Endothelial cell of umbilical vein (primary cell): Measurements from ENCODE around the gene DAB1. TPM values are rescaled to one million over a fixed set of nuclear protein-coding genes. Genes with fewer than 3 reads are reported as not detected.

Experiments used
- BruUV-seq: library from RNA; stranded (reverse); fragments of 400-500 nt; replicated peaks from 2 replicates; lab custom pipeline; 2021; lab: Mats Ljungman, UMichigan
- CTCF ChIA-PET: fragments of 300-600, 350-600 bp; sonication (Branson Sonifier 250); formaldehyde crosslinking; loops from one replicate; lab custom pipeline; 2021; ENCODE audit warnings: antibody characterized with exemption, inconsistent platforms; lab: Charles Lee
- POLR2A ChIA-PET: fragments of 300-600, 350-600 bp; sonication (Branson Sonifier 250); formaldehyde crosslinking; loops from one replicate; lab custom pipeline; 2021; ENCODE audit warnings: antibody characterized with exemption, inconsistent platforms; lab: Charles Lee
- DNase-seq: peaks from one replicate; pipeline ENCODE4 v3.0.0-alpha.2; 2011; ENCODE audit warnings: low read depth, low spot score
- FAIRE-seq: peaks from 2 replicates; lab custom pipeline; 2011; peaks lifted over from hg19 to GRCh38; lab: Jason Lieb, UNC
- H2AFZ ChIP-seq: 2 replicates; pipeline ENCODE4 v1.6.0; 2012; ENCODE audit warnings: low read depth, low read length, control low read depth, inconsistent platforms
- H3K27ac ChIP-seq: 2 replicates; pipeline ENCODE4 v1.5.1; 2011; ENCODE audit warnings: low read depth, mild to moderate bottlenecking, control low read depth, low read length, moderate library complexity; ENCODE audit not compliant: insufficient read depth
- H3K27me3 ChIP-seq, 2 experiments: 2 replicates each; pipeline versions ENCODE4 v1.6.0 to v1.6.1; 2011; ENCODE audit warnings: low read length in 2 of 2, mixed read lengths in 1 of 2; ENCODE audit not compliant: control insufficient read depth in 2 of 2, insufficient read depth in 2 of 2
- H3K36me3 ChIP-seq, 2 experiments: 2 replicates in 1 of 2; 3 replicates in 1 of 2; pipeline ENCODE4 v1.5.1; 2011; ENCODE audit warnings: low read length in 2 of 2, mild to moderate bottlenecking in 1 of 2, moderate library complexity in 1 of 2; ENCODE audit not compliant: control insufficient read depth in 2 of 2, insufficient read depth in 2 of 2; ENCODE audit errors: extremely low read depth in 1 of 2
- H3K4me1 ChIP-seq: 3 replicates; pipeline ENCODE4 v1.5.1; 2011; ENCODE audit warnings: mild to moderate bottlenecking, low read length; ENCODE audit not compliant: control insufficient read depth, insufficient read depth; ENCODE audit errors: extremely low read depth
- H3K4me2 ChIP-seq: 2 replicates; pipeline ENCODE4 v1.6.1; 2011; ENCODE audit warnings: low read length, control low read depth, mixed read lengths; ENCODE audit not compliant: insufficient read depth
- H3K4me3 ChIP-seq, 3 experiments: fragments of 200-600 bp in 1 of 3; sonication (generic), shearing (Covaris generic) in 1 of 3; replicated peaks in 1 of 3; 2 replicates each; pipeline ENCODE4 v1.5.1; 2011 to 2016; ENCODE audit warnings: control low read depth in 3 of 3, low read length in 3 of 3, mild to moderate bottlenecking in 2 of 3, inconsistent platforms in 1 of 3, low read depth in 1 of 3, moderate library complexity in 1 of 3; ENCODE audit not compliant: insufficient read depth in 1 of 3
- H3K79me2 ChIP-seq: 2 replicates; pipeline ENCODE4 v1.6.0; 2012; ENCODE audit warnings: low read length, inconsistent platforms; ENCODE audit not compliant: control insufficient read depth, insufficient read depth
- H3K9ac ChIP-seq: replicated peaks from 2 replicates; pipeline ENCODE3; 2011; ENCODE audit warnings: low read length, control low read depth; ENCODE audit not compliant: insufficient read depth; ENCODE audit errors: extremely low read depth
- H3K9me1 ChIP-seq: replicated peaks from 3 replicates; pipeline ENCODE4 v1.6.0; 2011; ENCODE audit warnings: mild to moderate bottlenecking, low read length; ENCODE audit not compliant: control insufficient read depth, insufficient read depth; ENCODE audit errors: extremely low read depth
- H3K9me3 ChIP-seq: replicated peaks from 2 replicates; pipeline ENCODE4 v1.5.1; 2012; ENCODE audit warnings: low read length, inconsistent platforms; ENCODE audit not compliant: control insufficient read depth, insufficient read depth
- H4K20me1 ChIP-seq: replicated peaks from 2 replicates; pipeline ENCODE3; 2011; ENCODE audit warnings: mild to moderate bottlenecking, low read length; ENCODE audit not compliant: control insufficient read depth, insufficient read depth; ENCODE audit errors: extremely low read depth
- CTCF ChIP-seq, 2 donors: IDR thresholded peaks; 1 replicate in 1 of 2; 2 replicates in 1 of 2; pipeline ENCODE4 v1.5.1; 2011; ENCODE audit warnings: low read length in 2 of 2, mild to moderate bottlenecking in 2 of 2, moderate library complexity in 2 of 2, control low read depth in 1 of 2, inconsistent platforms in 1 of 2, low read depth in 1 of 2; ENCODE audit not compliant: insufficient read depth in 1 of 2; ENCODE audit errors: extremely low read depth in 1 of 2
- EZH2 ChIP-seq: IDR thresholded peaks from 2 replicates; pipeline ENCODE4 v1.6.1; 2012; ENCODE audit warnings: borderline replicate concordance, low read depth, mild to moderate bottlenecking, moderate library complexity, low read length, inconsistent platforms; ENCODE audit not compliant: severe bottlenecking
- FOS ChIP-seq: IDR thresholded peaks from 2 replicates; pipeline ENCODE4 v1.6.1; 2011; ENCODE audit warnings: mild to moderate bottlenecking, low read length, moderate library complexity, borderline replicate concordance; ENCODE audit not compliant: insufficient read depth
- GATA2 ChIP-seq: IDR thresholded peaks from 2 replicates; pipeline ENCODE4 v1.7.0; 2011; ENCODE audit warnings: low read depth, mild to moderate bottlenecking, moderate library complexity, mixed read lengths, low read length; ENCODE audit not compliant: insufficient read length, insufficient read depth
- JUN ChIP-seq: IDR thresholded peaks from 2 replicates; pipeline ENCODE4 v1.6.1; 2011; ENCODE audit warnings: borderline replicate concordance, low read depth; ENCODE audit not compliant: insufficient read length, insufficient read depth
- MAX ChIP-seq: IDR thresholded peaks from 2 replicates; pipeline ENCODE4 v1.6.1; 2011; ENCODE audit not compliant: insufficient read depth, insufficient read length
- MYC ChIP-seq: IDR thresholded peaks from one replicate; pipeline ENCODE4 v1.6.1; 2011; ENCODE audit warnings: mild to moderate bottlenecking, low read depth, low read length
- POLR2A ChIP-seq: IDR thresholded peaks from 2 replicates; pipeline ENCODE4 v1.6.1; 2012; ENCODE audit warnings: low read depth, mild to moderate bottlenecking, control low read depth, low read length
- POLR2AphosphoS5 ChIP-seq: IDR thresholded peaks from 2 replicates; pipeline ENCODE4 v1.6.1; 2012; ENCODE audit warnings: low read depth, mild to moderate bottlenecking, control low read depth, low read length, moderate library complexity; ENCODE audit not compliant: insufficient read depth
- dilution Hi-C: fragments of 300-500 bp; cut with MboI; formaldehyde crosslinking; loops from one replicate; pipeline ENCODE4 v1.15.0; 2019; ENCODE audit warnings: low sequenced_read_pairs; ENCODE audit not compliant: extremely low pct_ligation_motif_present
- intact Hi-C: fragments of 100-400 bp; cut with micrococcal nuclease; formaldehyde crosslinking; loops from one replicate; pipeline ENCODE4 v1.10.0; 2022
- polyA plus RNA-seq, 4 experiments: library from polyadenylated mRNA; depleted of rRNA in 3 of 4; stranded (reverse) in 3 of 4; unstranded in 1 of 4; fragments of >200 nt; gene quantifications; 2 replicates each; pipeline versions ENCODE4 v1.2.1 to v1.2.3, GENCODE V29; 2011 to 2012; ENCODE audit warnings: missing spikeins in 1 of 4
- total RNA-seq: library from RNA; stranded (reverse); gene quantifications from 2 replicates; pipeline ENCODE4 v1.2.3, GENCODE V29; 2021

Gene DAB1
- total and polyA plus RNA-seq, 2 donors (not counting 3 experiments of a cell fraction or from before 2014, with no cell fraction given): not detected

GRCh38 chr1:57131701-57132394, 292.0 kb downstream of the DAB1 start:
- Histone ChIP-seq H3K9me3 (no peaks in the 10 kb centered on the region), H2AFZ (no peak overlapping the region), H3K27ac (no peak overlapping the region), H3K4me2 (no peak overlapping the region), H3K9me1 (no peaks in the 10 kb centered on the region), H3K4me3 (no peak overlapping the region), H4K20me1 (no peaks in the 10 kb centered on the region), H3K36me3 (no peaks in the 10 kb centered on the region), H3K27me3 (no peaks in the 10 kb centered on the region), H3K79me2 (no peaks in the 10 kb centered on the region), H3K4me1 (no peaks in the 10 kb centered on the region), H3K9ac (no peak overlapping the region)
- TF ChIP-seq MYC (no peak), JUN (no peak), GATA2 (no peak), FOS (no peak), POLR2A (no peak), MAX (no peak), CTCF (IDR thresholded peaks at IDR 0.05; ENCODE audit: extremely low read depth in 1 of 2, insufficient read depth in 1 of 2, low read depth in 1 of 2, low read length in 2 of 2) (no peak), POLR2AphosphoS5 (no peak), EZH2 (no peak)
- no TSS peak for BruUV-seq
- DNase-seq (no peak), FAIRE-seq (no peak)
- intact Hi-C loops: no loop called here
- POLR2A ChIA-PET: no interaction called here
- CTCF ChIA-PET: no interaction called here
- dilution Hi-C loops: no loop called here
